Transverse colon (tissue), 4 donors: ENCODE measurements around the gene PPP1R37.

ENCODE experiments used
- CTCF ChIP-seq, 5 experiments: fragments of 200-600 bp in 3 of 5; fragments of 450-650 bp in 2 of 5; sonication (generic) in 3 of 5; IDR thresholded peaks; 1 replicate in 2 of 5; 2 replicates in 3 of 5; pipeline ENCODE4 v1.5.1; 2016 to 2017; ENCODE audit warnings: antibody characterized with exemption in 5 of 5, inconsistent platforms in 3 of 5, mild to moderate bottlenecking in 2 of 5, moderate library complexity in 1 of 5
- POLR2AphosphoS5 ChIP-seq, 3 donors: sonication (generic); formaldehyde crosslinking; IDR thresholded peaks; one replicate each; pipeline ENCODE4 v1.6.1; 2016; ENCODE audit warnings: antibody characterized with exemption in 3 of 3

DNA sequence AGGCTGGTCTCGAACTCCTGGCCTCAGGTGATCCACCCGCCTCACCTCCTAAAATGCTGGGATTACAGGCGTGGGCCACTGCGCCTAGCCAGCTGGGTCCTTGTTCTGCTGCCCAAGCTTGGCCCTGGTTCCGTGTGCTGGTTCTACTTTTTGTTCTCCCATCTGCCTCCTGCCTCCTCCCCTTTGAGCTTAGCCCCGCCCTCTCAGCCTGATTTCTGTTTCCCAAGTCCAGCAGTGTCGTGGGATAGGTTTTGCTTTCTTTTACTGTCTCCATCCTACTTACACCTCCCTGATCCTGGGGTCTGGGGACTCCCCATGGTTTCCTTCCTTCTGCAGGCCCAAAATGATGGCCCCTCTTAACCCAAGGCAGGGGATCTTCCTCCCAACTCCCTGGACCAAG is 88.0 kb downstream of the PPP1R37 start:
- TF ChIP-seq CTCF (IDR thresholded peaks at IDR 0.05): no peak
- no peak for TF ChIP-seq POLR2AphosphoS5 (IDR thresholded peaks at IDR 0.05)
